Activated T-cell treated with anti-CD3 and anti-CD28 coated beads for 4 hours (primary cell): ENCODE measurements around the gene GPR143.

Experiments used
- DNase-seq: peaks from one replicate; pipeline ENCODE4 v3.0.0-alpha.2; 2020

Gene GPR143

DNA sequence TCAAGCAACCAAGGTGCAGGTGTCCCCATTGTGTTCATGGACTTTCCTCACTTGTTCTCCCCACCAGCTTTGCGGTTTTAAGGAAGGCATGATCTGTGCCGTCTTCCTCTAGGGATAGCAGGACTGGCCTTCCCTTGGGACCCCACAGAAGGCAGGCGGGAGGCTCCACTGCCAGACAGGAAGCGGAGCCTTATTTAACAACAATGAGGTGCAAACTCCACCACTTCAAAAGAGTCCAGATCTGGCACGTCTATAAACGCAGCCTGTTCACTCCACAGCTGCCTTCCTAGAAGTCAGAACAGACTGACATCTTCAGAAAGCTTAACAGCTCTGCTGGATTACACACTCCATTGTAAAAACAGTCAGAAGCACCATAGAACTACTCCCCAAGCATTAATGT is 1.7 kb upstream of the GPR143 start:
- no peak for DNase-seq

DNA sequence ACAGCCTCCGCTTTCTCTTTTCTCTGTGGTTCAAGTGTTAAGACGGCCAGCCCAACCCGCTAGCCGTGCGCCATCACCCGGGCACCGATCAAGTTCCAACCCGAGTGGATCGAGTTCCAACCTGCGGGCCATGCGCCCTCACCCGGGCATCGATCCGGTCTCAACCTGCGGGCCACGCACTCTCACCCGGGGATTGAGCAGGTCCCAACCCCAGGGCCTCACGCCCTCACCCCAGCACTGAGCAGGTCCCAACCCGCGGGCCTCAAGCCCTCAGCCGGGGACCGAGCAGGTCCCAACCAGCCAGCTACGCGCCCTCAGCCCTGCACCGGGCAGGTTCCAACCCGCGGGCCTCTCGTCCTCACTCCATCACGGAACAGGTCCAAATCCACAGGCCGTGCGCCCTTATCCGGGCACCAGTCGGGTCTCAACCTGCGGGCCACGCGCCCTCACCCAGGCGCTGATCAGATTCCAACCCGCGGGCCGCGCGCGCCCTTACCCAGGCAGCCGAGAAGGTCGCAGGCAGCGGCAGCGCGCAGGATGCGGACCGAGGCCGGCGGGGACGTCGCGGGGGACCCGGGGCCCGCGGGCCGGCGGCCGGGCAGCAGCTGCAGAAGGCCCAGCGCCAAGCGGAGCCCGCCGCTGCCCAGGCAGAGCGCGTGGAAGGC is 443 bp downstream of the GPR143 start:
- no peak for DNase-seq

DNA sequence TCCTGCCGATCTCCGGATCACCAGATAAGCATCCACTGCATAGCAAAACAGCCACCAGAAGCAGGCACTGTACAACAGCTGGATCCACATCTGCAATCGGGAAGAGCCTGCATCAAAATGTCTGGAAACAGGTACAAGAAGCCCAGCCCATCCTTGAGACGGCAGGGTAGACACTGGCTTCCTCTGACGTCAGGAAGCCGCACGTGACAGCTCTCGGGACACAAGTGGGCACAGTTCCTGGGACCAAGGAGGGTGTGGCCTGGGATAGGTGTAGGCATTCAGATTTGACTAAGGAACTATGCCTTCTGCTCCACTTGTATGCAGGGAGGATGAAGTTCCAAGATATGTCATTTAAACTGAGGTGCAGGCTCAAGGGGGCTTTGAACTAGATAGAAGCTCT is 6.3 kb downstream of the GPR143 start:
- DNase-seq = no peak

DNA sequence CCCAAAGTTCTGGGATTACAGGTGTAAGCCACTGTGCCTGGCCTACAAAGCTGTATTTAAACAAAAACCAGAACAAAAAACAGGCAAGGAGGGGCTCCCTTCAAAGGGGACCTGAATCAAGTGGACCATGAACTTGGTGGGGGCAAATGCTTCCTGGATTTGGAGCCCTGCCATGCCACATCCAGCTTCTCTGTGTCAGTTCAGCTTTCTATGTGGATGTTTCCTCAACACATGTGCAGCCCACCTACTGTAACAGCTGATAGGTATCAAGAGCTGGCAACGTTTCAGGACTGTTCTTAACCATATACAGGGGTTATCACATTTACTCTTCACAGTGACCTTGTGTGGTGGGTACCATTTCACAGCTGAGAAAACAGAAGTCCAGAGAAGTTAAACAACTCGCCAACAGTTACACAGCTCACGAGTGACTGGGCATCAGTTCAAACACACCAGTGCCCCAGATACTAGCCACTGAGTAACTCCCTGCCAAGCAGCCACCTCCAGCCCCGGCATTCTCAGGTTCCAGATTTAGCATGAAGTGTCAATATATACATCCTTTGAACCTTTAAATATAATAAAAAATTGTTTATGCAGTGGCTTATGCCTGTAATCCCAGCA is 7.5 kb downstream of the GPR143 start:
- no peak for DNase-seq

GRCh38 chrX:9757366-9757765 is 8.3 kb downstream of the GPR143 start:
- DNase-seq = no peak

DNA sequence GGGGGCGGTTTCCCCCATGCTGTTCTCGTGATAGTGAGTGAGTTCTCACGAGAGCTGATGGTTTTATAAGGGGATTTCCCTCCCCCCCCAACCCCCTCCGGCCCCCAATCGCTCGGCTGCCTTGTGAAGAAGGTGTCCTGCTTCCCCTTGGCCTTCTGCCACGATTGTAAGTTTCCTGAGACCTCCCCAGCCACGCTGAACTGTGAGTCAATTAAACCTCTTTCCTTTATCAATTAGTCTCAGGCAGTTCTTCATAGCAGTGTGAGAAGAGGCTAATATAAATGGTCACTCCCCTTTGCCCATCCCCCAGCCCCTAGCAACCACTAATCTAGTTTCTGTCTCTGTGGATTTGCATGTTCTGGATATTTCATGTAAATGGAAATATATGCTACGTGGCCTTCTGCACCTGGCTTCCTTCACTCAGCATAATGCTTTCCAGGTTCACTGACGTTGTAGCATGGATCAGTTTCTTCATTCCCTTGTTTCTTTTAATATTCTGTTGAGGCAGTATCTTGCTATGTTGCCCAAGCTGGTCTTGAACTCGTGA is 16.4 kb downstream of the GPR143 start:
- DNase-seq = no peak

DNA sequence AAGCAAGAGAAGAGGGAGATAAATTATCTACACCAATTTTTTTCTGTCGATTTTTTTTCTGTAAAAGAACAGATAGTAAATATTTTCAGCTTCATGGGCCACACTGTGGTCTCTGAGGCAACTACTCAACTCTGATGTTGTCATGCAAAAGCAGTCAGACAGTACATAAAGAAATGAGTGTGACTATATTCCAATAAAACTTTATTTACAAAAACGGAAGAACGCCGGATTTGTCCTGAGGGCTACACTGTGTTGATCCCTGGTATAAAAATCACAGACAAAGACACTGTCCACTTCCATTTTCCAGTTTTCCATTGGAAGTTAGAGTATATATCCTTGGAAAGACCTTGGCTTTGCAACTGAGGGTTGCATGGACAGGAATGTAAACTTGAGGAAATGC is 18.0 kb downstream of the GPR143 start:
- DNase-seq = no peak

DNA sequence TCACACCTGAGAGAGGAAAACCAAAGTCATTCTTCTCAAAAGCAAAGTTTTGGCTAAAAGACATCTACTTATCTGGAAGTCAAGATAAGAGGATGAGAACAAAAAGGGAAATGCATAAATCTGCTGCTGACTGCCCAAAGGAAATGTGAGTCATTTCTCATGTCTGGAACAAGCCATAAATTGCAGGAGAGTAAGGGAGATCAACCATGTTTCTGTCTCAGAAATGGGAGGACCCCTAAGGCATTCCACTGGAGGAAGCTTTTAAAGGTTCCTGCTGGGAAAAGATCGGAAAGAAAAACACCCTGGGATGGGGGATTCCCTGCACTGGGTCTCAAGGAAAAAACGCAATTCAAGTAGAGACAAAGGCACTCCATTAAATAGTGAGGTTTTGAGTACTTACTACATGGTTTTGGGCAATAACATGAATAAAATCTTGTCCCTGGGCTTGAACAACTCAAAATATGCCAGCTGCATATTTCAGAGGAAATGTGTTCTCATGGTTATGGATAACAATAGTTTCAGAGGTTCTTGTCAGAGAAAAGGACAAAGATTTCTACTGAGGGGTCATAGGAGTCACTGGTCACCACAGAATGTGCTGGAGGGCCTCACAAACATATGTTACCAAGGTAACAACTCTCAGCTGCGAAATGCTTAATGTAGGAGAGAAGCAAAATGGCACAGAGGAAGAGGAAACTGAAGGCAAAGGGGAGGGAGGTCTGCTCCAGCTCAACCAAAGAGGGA is 19.3 kb downstream of the GPR143 start:
- DNase-seq = no peak

DNA sequence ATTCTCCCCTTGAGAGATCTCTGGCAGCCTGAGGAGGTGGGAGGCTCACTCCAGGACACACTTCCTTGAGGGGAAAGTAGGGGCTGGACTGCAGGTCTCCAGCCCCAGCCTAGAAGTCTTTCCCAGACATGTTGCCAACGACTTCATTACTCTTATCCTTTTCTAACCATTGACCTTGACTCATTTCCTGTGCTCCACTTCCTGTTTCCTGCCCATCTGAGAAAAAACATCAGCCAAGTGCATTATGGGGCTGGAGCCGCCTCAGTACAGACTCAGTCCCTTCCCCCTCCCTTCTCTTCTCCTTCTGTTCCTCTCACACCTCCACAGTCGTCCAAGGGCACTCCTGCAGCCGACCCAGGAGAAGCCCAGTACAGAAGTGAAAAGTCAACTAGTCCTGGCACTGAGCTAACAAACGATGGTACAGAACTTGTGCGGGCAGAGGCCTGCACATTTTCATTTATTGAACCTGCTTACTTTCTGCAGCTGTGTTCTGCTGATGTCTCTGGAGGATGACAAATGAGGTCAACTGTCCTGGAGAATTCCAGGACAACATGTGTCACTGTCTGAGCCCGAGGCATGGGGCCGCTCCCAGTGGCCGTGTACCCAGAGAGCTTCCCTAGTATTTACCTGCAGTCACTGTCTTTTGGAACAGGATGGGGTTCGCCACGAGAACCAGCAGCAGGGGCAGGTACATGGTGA is 20.1 kb downstream of the GPR143 start:
- no peak for DNase-seq

DNA sequence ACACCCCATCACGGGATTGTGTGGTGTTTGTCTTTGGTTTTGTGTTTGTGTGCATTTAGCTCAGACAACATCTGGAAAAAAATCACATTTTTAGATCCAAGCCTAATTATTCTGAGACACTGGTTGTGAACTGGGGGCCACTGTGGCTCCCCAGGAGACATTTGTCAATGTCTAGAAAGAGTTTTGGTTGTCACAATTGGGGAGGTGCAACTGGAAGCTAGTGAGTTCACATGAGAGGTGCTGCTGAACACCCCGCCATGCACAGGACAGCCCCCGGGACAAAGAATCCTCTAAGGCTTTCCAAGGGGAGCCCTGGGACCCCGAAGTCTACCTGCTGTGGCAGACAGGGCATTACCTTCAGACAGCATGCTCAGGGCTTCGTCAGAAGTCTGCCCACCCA is 26.5 kb downstream of the GPR143 start:
- no peak for DNase-seq

DNA sequence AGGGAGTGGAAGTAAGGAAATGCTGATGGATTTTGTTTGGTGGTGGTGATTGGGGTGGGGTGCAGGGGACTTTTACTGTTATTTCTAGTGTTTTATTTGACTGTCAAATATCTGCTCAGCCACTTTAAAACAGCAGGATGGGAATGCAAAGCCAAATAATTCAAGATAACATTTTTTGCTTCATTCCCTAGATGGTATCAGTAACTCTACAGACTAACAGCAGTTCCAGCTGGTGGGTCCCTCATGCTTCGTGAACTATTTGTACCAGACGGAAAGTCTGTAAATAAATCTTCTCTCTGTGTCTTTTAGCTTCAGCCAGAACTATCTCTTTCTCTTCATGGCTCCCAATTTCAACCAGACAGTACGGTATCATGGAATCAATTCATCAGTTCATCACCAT is 27.5 kb downstream of the GPR143 start:
- no peak for DNase-seq

DNA sequence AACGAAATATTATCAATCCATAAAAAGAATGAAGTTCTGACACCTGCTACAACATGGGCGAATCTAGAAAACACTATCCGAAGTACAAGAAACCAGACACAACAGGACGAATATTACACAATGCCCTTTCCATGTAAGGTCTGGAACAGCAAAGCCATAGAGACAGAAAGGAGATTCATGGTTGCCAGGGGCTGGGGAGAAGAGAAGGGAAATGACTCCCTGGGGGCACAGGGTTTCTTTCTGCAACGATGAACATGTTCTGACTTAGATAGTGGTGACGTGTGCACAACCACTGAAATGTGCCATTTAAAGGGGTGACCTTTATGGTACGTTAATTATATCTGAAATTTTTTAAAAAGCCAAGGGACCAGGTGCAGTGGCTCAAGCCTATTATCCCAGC is 28.3 kb downstream of the GPR143 start:
- no peak for DNase-seq

DNA sequence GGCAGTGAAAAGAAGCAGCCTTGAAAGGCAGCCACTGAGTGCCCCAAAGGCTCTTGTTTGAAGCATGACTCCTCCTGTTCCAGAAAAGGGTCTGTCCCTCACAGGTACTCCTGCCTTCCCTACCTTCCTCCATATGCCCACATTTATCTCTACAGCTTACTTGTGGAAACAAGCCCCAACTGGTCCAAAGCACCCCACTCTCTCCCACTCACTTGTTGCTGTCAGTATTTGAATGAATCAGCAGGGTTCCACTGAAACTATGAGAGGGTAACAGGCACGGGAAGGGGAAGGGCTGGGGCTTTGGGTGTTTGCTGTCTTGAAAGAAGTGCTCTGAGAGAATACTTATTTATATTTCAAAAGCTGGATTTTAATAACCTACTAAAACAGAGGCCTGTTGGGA is 34.9 kb downstream of the GPR143 start:
- no peak for DNase-seq

- no peak for DNase-seq
Measured at GRCh38 chrX:9730078-9730477, 35.6 kb downstream of the GPR143 start.

DNA sequence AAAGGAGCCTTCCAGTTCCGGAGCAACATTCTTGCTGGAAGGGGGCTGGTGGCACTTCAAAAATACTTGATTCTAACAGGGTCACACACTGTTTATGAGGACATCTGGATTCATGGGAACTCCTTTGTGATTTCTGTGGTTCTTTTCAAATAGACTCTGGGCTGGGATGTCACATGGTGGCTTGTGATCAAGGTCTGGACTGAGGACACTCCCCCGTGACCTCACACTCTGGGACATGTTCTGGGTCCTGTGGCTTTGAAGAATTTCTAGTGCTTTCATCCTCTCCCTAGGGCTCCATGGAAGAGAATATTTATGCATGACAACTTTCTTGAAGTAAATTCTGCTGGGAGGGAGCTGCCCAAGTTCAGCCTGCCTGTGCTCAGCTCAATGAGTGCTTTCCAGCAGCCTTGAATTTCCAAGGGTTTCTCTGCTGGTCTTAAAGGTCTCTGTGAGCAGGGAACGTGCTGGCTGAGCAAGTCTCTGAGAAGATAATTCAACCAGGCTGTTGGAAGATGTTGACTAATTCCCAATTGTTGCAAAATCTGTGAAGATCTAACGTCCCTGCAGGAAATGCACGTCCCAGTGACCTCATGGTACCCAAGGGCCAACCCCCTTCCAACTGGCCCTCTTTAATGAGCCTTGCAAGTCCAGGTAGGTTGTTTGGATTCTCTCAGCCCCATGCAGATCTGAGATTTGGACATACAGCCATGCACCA is 36.3 kb downstream of the GPR143 start:
- DNase-seq = no peak

GRCh38 chrX:9728261-9728660 is 37.4 kb downstream of the GPR143 start:
- DNase-seq = no peak

DNA sequence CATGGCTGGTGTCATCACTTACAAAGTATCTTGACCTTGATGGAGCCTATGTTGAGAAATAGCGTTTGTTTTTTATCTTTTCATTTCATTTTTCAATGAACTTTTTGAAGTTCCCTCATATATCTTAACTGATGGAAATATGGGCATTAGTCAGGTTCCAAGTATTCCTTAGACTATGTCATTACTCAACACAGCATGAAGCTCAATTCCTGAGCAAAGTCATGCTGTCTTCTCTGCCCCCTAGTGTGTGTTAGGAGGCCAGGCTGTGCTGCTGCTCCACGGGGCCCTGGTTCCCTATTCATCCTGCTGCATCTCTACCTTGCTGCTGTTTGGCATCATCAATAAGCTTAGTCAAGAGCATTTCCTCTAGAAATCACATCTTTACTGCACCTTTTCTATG is 40.9 kb downstream of the GPR143 start:
- no peak for DNase-seq

DNA sequence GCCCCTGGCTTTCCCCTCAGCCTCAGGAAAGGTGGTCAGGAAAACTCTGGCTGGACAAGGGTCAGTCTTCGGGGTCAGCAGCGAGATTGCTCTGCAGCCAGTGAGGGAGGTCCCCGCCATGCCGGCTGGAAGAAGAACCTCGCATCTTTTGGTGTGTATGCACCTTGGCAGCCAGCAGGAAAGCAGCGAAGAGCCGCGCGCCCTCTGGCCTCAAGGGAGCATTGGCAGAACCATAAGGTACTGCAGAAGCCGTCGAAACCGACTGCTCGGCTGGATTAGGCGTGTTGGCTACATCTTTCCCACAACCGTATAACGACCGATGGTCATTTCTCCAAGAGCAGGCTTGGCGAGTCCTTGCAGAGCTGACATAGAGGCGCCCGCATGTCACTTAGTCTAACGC is 48.3 kb downstream of the GPR143 start:
- DNase-seq = no peak

DNA sequence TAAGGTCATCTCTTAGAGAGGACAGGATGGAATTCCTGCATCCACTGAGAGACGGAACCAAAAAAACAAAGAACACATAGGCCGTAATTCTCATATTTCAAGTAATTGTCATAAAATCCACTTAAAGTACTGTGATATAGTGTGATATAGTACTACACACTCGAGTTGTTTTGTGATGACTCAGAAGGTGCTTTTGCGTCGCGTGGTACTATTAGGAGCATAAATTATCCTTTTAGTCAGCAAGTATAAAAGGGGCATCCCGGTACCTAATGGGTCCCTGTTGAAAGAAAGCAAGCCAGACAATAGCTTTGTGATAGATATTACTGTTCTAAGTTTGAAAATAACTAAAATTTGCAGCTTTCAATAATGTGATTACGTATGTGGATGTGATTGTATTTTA is 55.3 kb downstream of the GPR143 start:
- DNase-seq = no peak

- peak; percentile 56 for DNase-seq
Measured at GRCh38 chrX:9708923-9709553, 56.6 kb downstream of the GPR143 start.

- DNase-seq = no peak
Measured at GRCh38 chrX:9708086-9708485, 57.6 kb downstream of the GPR143 start.

DNA sequence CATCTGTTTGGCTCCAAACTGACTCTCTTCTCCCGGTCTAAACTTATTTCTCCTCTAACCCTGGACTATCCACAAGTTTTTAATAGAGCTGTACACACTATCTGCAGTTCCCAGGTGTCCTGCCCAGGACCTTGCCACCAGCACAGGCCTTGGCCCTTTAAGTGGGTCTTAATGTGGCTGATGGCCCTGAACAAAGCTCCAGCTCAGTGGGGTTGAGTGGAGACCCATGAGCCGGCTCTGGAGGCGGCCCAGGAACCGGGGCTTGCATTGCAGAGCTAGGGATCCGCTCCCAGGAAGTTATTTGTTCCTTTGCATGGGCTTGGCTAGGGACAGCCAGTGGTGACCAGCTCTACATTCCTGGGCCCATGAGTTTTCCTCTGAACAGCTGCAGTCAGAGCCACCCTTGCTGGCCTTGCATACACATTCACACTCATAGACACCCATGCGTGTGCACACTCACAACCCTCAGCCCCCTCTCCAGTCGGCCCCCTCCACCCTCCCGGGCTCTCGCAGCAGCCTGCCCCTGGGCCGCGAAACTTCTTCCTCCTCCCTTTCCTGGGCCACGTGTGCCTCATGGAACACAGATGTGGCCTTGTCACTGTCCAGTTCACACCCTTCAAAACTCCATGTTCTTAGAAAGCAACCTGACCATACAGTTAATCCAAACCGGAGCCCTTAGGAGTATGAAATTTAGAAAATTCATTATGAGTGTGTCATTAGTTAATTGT is 58.2 kb downstream of the GPR143 start:
- DNase-seq = no peak
